Activated naive CD4-positive, alpha-beta T cell treated with anti-CD3 and anti-CD28 coated beads, Interleukin-2, amount 50 U/mL, for 24 hours (primary cell): ENCODE results near the gene FARP1.

Experiments
- H3K27ac Mint-ChIP-seq: one replicate; pipeline ENCODE4 v1.8.0; 2021; ENCODE audit warnings: mild to moderate bottlenecking, mixed read lengths
- H3K27me3 Mint-ChIP-seq: one replicate; pipeline ENCODE4 v1.8.0; 2021; ENCODE audit warnings: mixed read lengths
- H3K36me3 Mint-ChIP-seq: one replicate; pipeline ENCODE4 v1.8.0; 2021; ENCODE audit warnings: mixed read lengths
- H3K4me1 Mint-ChIP-seq: one replicate; pipeline ENCODE4 v1.8.0; 2021; ENCODE audit warnings: mixed read lengths
- H3K4me3 Mint-ChIP-seq: one replicate; pipeline ENCODE4 v1.8.0; 2021; ENCODE audit warnings: mild to moderate bottlenecking, mixed read lengths
- H3K9me3 Mint-ChIP-seq: one replicate; pipeline ENCODE4 v1.8.0; 2021; ENCODE audit warnings: mixed read lengths

The FARP1 gene

GRCh38 chr13:98239162-98240076, 96.5 kb downstream of the FARP1 start:
- H3K9me3 Mint-ChIP-seq = no peaks in the 10 kb centered on the region
- H3K27me3 Mint-ChIP-seq = no peaks in the 10 kb centered on the region
- H3K4me1 Mint-ChIP-seq = no peaks in the 10 kb centered on the region
- H3K4me3 Mint-ChIP-seq = no peak overlapping the region
- no peaks in the 10 kb centered on the region for H3K36me3 Mint-ChIP-seq
- H3K27ac Mint-ChIP-seq = no peak overlapping the region

- H3K9me3 Mint-ChIP-seq = no peaks in the 10 kb centered on the region
Measured at GRCh38 chr13:98240135-98240534, 97.2 kb downstream of the FARP1 start.

GRCh38 chr13:98240974-98241373, 98.1 kb downstream of the FARP1 start:
- no peaks in the 10 kb centered on the region for H3K36me3 Mint-ChIP-seq
- H3K9me3 Mint-ChIP-seq = no peaks in the 10 kb centered on the region
- no peak overlapping the region for H3K27ac Mint-ChIP-seq
- H3K4me1 Mint-ChIP-seq = no peaks in the 10 kb centered on the region
- H3K27me3 Mint-ChIP-seq = no peaks in the 10 kb centered on the region
- H3K4me3 Mint-ChIP-seq = no peak overlapping the region

More at GRCh38 chr13:98240135-98240534, 97.2 kb downstream of the FARP1 start:
- Mint-ChIP-seq H3K36me3 (no peaks in the 10 kb centered on the region), H3K27ac (no peak overlapping the region), H3K27me3 (no peaks in the 10 kb centered on the region), H3K4me1 (no peaks in the 10 kb centered on the region), H3K4me3 (no peak overlapping the region)

- Mint-ChIP-seq H3K4me3 (no peak overlapping the region), H3K27me3 (no peaks in the 10 kb centered on the region), H3K27ac (no peak overlapping the region), H3K36me3 (no peaks in the 10 kb centered on the region), H3K4me1 (no peaks in the 10 kb centered on the region), H3K9me3 (no peaks in the 10 kb centered on the region)
Measured at GRCh38 chr13:98241976-98242375, 99.1 kb downstream of the FARP1 start.

- no peak overlapping the region for H3K27ac Mint-ChIP-seq
- no peaks in the 10 kb centered on the region for H3K9me3 Mint-ChIP-seq
- no peaks in the 10 kb centered on the region for H3K4me1 Mint-ChIP-seq
- no peaks in the 10 kb centered on the region for H3K27me3 Mint-ChIP-seq
- H3K4me3 Mint-ChIP-seq = no peak overlapping the region
- no peaks in the 10 kb centered on the region for H3K36me3 Mint-ChIP-seq
Measured at GRCh38 chr13:98242403-98242802, 99.5 kb downstream of the FARP1 start.

- H3K27me3 Mint-ChIP-seq = no peaks in the 10 kb centered on the region
- no peak overlapping the region for H3K27ac Mint-ChIP-seq
- H3K4me1 Mint-ChIP-seq = no peaks in the 10 kb centered on the region
- no peak overlapping the region for H3K4me3 Mint-ChIP-seq
- H3K36me3 Mint-ChIP-seq = no peaks in the 10 kb centered on the region
- no peaks in the 10 kb centered on the region for H3K9me3 Mint-ChIP-seq
Measured at GRCh38 chr13:98243929-98244272, 101.0 kb downstream of the FARP1 start.

- H3K36me3 Mint-ChIP-seq = no peaks in the 10 kb centered on the region
- no peak overlapping the region for H3K4me3 Mint-ChIP-seq
- no peaks in the 10 kb centered on the region for H3K4me1 Mint-ChIP-seq
- no peak overlapping the region for H3K27ac Mint-ChIP-seq
- peaks cover 2% of the 10 kb centered on the region for H3K27me3 Mint-ChIP-seq
- H3K9me3 Mint-ChIP-seq = no peaks in the 10 kb centered on the region
Measured at GRCh38 chr13:98246538-98247172, 103.8 kb downstream of the FARP1 start.

- no peak overlapping the region for H3K27ac Mint-ChIP-seq
Measured at GRCh38 chr13:98251708-98252107, 108.8 kb downstream of the FARP1 start.

GRCh38 chr13:98252931-98253470, 110.1 kb downstream of the FARP1 start:
- H3K27ac Mint-ChIP-seq = no peak overlapping the region
- H3K36me3 Mint-ChIP-seq = no peaks in the 10 kb centered on the region
- H3K27me3 Mint-ChIP-seq = peaks cover 3% of the 10 kb centered on the region
- H3K4me1 Mint-ChIP-seq = no peaks in the 10 kb centered on the region
- H3K9me3 Mint-ChIP-seq = no peaks in the 10 kb centered on the region
- H3K4me3 Mint-ChIP-seq = no peak overlapping the region

More at GRCh38 chr13:98251708-98252107, 108.8 kb downstream of the FARP1 start:
- Mint-ChIP-seq H3K4me1 (no peaks in the 10 kb centered on the region), H3K27me3 (peaks cover 2% of the 10 kb centered on the region), H3K9me3 (no peaks in the 10 kb centered on the region), H3K4me3 (no peak overlapping the region), H3K36me3 (no peaks in the 10 kb centered on the region)

GRCh38 chr13:98253526-98253925, 110.6 kb downstream of the FARP1 start:
- Mint-ChIP-seq H3K4me3 (no peak overlapping the region), H3K9me3 (no peaks in the 10 kb centered on the region), H3K36me3 (no peaks in the 10 kb centered on the region), H3K27me3 (peaks cover 3% of the 10 kb centered on the region), H3K4me1 (no peaks in the 10 kb centered on the region), H3K27ac (no peak overlapping the region)

GRCh38 chr13:98254513-98254912, 111.6 kb downstream of the FARP1 start:
- H3K4me1 Mint-ChIP-seq = no peaks in the 10 kb centered on the region
- H3K9me3 Mint-ChIP-seq = no peaks in the 10 kb centered on the region
- no peak overlapping the region for H3K27ac Mint-ChIP-seq
- H3K4me3 Mint-ChIP-seq = no peak overlapping the region
- peaks cover 1% of the 10 kb centered on the region for H3K27me3 Mint-ChIP-seq
- H3K36me3 Mint-ChIP-seq = no peaks in the 10 kb centered on the region

GRCh38 chr13:98258226-98258625, 115.3 kb downstream of the FARP1 start:
- Mint-ChIP-seq H3K27ac (no peak overlapping the region), H3K4me3 (no peak overlapping the region), H3K27me3 (peaks cover 1% of the 10 kb centered on the region), H3K9me3 (no peaks in the 10 kb centered on the region), H3K36me3 (no peaks in the 10 kb centered on the region), H3K4me1 (no peaks in the 10 kb centered on the region)

- Mint-ChIP-seq H3K4me1 (no peaks in the 10 kb centered on the region), H3K27ac (no peak overlapping the region), H3K9me3 (no peaks in the 10 kb centered on the region), H3K27me3 (peaks cover 1% of the 10 kb centered on the region), H3K4me3 (no peak overlapping the region), H3K36me3 (no peaks in the 10 kb centered on the region)
Measured at GRCh38 chr13:98260357-98261164, 117.7 kb downstream of the FARP1 start.

- Mint-ChIP-seq H3K27me3 (peaks cover 1% of the 10 kb centered on the region), H3K36me3 (no peaks in the 10 kb centered on the region), H3K4me3 (no peak overlapping the region), H3K4me1 (no peaks in the 10 kb centered on the region), H3K9me3 (no peaks in the 10 kb centered on the region), H3K27ac (no peak overlapping the region)
Measured at GRCh38 chr13:98261165-98261702, 118.3 kb downstream of the FARP1 start.

GRCh38 chr13:98262292-98262691, 119.4 kb downstream of the FARP1 start:
- H3K9me3 Mint-ChIP-seq = no peaks in the 10 kb centered on the region
- H3K27ac Mint-ChIP-seq = no peak overlapping the region
- H3K36me3 Mint-ChIP-seq = no peaks in the 10 kb centered on the region
- H3K4me1 Mint-ChIP-seq = no peaks in the 10 kb centered on the region
- peaks cover under 1% of the 10 kb centered on the region for H3K27me3 Mint-ChIP-seq
- H3K4me3 Mint-ChIP-seq = no peak overlapping the region
